ENCODE measurements around the gene WWOX.

WWOX gene

GRCh38 chr16:78799429-78799828, 700.0 kb downstream of the WWOX start:
- no peak for DNase-seq (ENCODE audit: low read depth)

- DNase-seq (ENCODE audit: low read depth) = no peak
Measured at GRCh38 chr16:78800523-78800922, 701.1 kb downstream of the WWOX start.

GRCh38 chr16:78804058-78804735, 704.7 kb downstream of the WWOX start:
- no peak for DNase-seq (ENCODE audit: low read depth)

- no peak for DNase-seq (ENCODE audit: low read depth)
Measured at GRCh38 chr16:78805556-78805955, 706.1 kb downstream of the WWOX start.

GRCh38 chr16:78811247-78811646, 711.8 kb downstream of the WWOX start:
- DNase-seq (ENCODE audit: low read depth) = no peak

GRCh38 chr16:78812582-78812981, 713.1 kb downstream of the WWOX start:
- no peak for DNase-seq (ENCODE audit: low read depth)

- no peak for DNase-seq (ENCODE audit: low read depth)
Measured at GRCh38 chr16:78813661-78814311, 714.3 kb downstream of the WWOX start.

- DNase-seq (ENCODE audit: low read depth) = no peak
Measured at GRCh38 chr16:78815713-78816112, 716.3 kb downstream of the WWOX start.

GRCh38 chr16:78816499-78817195, 717.2 kb downstream of the WWOX start:
- no peak for DNase-seq (ENCODE audit: low read depth)

- DNase-seq (ENCODE audit: low read depth) = no peak
Measured at GRCh38 chr16:78817200-78817739, 717.8 kb downstream of the WWOX start.

- no peak for DNase-seq (ENCODE audit: low read depth)
Measured at GRCh38 chr16:78821335-78821734, 721.9 kb downstream of the WWOX start.

GRCh38 chr16:78822509-78822908, 723.1 kb downstream of the WWOX start:
- DNase-seq (ENCODE audit: low read depth) = no peak

- no peak for DNase-seq (ENCODE audit: low read depth)
Measured at GRCh38 chr16:78823027-78823426, 723.6 kb downstream of the WWOX start.

GRCh38 chr16:78829280-78829679, 729.8 kb downstream of the WWOX start:
- DNase-seq (ENCODE audit: low read depth) = no peak

GRCh38 chr16:78830599-78830998, 731.1 kb downstream of the WWOX start:
- DNase-seq (ENCODE audit: low read depth) = no peak

GRCh38 chr16:78832100-78832499, 732.6 kb downstream of the WWOX start:
- no peak for DNase-seq (ENCODE audit: low read depth)

GRCh38 chr16:78836802-78837491, 737.5 kb downstream of the WWOX start:
- DNase-seq (ENCODE audit: low read depth) = no peak

GRCh38 chr16:78837706-78838105, 738.3 kb downstream of the WWOX start:
- DNase-seq (ENCODE audit: low read depth) = no peak

GRCh38 chr16:78838276-78838675, 738.8 kb downstream of the WWOX start:
- no peak for DNase-seq (ENCODE audit: low read depth)

GRCh38 chr16:78842950-78843349, 743.5 kb downstream of the WWOX start:
- no peak for DNase-seq (ENCODE audit: low read depth)

- DNase-seq (ENCODE audit: low read depth) = no peak
Measured at GRCh38 chr16:78843978-78844377, 744.5 kb downstream of the WWOX start.

- no peak for DNase-seq (ENCODE audit: low read depth)
Measured at GRCh38 chr16:78844682-78845081, 745.2 kb downstream of the WWOX start.

Data from T-helper 22 cell (primary cell).